Right atrium auricular region (tissue), 2 donors: ENCODE results near the gene ZNF365. TPM values are rescaled to one million over a fixed set of nuclear protein-coding genes. Genes with fewer than 3 reads are reported as not detected.

Source experiments
- DNase-seq: peaks from one replicate; pipeline ENCODE4 v3.0.0-alpha.2; 2019; ENCODE audit warnings: low spot score
- H3K27ac ChIP-seq, 2 donors: fragments of 200-600 bp; sonication (generic); 1 replicate in 1 of 2; 2 replicates in 1 of 2; pipeline ENCODE4 v1.5.1; 2016 to 2019
- H3K27me3 ChIP-seq, 2 donors: fragments of 200-600 bp; sonication (generic); one replicate each; pipeline versions ENCODE4 v1.5.1 to v1.6.0; 2017 to 2019
- H3K36me3 ChIP-seq: fragments of 200-600 bp; sonication (generic); one replicate; pipeline ENCODE4 v1.5.1; 2016
- H3K4me1 ChIP-seq, 2 donors: fragments of 200-600 bp; sonication (generic); one replicate each; pipeline versions ENCODE4 v1.5.1 to v1.6.0; 2017 to 2019
- H3K4me3 ChIP-seq, 2 donors: fragments of 200-600 bp; sonication (generic); 1 replicate in 1 of 2; 2 replicates in 1 of 2; pipeline ENCODE4 v1.5.1; 2017 to 2019; ENCODE audit warnings: mild to moderate bottlenecking in 1 of 2, moderate library complexity in 1 of 2
- H3K9me3 ChIP-seq, 2 donors: fragments of 200-600 bp; sonication (generic); one replicate each; pipeline ENCODE4 v1.5.1; 2019
- total RNA-seq, 2 donors: library from RNA; depleted of rRNA; stranded (reverse); fragments of >200 nt; gene quantifications; one replicate each; pipeline ENCODE4 v1.1.0, GENCODE V29; 2016
- TF ChIP-seq, protein P1 (sequence below), 2 donors: fragments of 200-600 bp; sonication (generic); IDR thresholded peaks; one replicate each; pipeline ENCODE4 v1.5.1; 2019; ENCODE audit warnings: antibody characterized with exemption in 2 of 2

The ZNF365 gene
- total RNA-seq, 2 donors from 2014 or later = 1.1 to 3.6 TPM

DNA sequence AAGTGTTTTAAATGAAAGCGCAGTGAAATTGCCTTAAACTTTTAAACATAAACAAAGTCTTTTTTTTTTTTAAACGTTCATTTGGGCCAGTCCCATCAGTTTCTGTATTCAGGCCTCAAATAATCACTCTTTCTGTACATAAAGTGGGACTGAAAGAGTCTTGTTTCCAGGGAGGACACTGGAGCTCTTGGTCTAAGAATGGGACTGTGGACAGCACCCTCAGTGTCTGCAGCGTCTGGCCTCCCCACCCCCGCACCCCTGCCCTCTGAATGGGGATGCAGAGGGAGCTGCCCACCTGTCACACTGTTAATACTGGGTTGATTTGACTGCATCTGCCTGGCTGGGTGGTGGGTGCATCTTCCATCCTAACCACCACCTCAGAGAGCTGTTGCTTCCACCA is 5.2 kb downstream of the ZNF365 start:
- H3K27ac ChIP-seq = peak overlapping the region in 1 of 2 donors; percentile 2
- TF ChIP-seq, protein P1, sequence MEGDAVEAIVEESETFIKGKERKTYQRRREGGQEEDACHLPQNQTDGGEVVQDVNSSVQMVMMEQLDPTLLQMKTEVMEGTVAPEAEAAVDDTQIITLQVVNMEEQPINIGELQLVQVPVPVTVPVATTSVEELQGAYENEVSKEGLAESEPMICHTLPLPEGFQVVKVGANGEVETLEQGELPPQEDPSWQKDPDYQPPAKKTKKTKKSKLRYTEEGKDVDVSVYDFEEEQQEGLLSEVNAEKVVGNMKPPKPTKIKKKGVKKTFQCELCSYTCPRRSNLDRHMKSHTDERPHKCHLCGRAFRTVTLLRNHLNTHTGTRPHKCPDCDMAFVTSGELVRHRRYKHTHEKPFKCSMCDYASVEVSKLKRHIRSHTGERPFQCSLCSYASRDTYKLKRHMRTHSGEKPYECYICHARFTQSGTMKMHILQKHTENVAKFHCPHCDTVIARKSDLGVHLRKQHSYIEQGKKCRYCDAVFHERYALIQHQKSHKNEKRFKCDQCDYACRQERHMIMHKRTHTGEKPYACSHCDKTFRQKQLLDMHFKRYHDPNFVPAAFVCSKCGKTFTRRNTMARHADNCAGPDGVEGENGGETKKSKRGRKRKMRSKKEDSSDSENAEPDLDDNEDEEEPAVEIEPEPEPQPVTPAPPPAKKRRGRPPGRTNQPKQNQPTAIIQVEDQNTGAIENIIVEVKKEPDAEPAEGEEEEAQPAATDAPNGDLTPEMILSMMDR (IDR thresholded peaks at IDR 0.05) = no peak
- peaks cover 0 to 33% of the 10 kb centered on the region in 2 donors for H3K4me1 ChIP-seq
- H3K27me3 ChIP-seq = no peaks in the 10 kb centered on the region
- H3K9me3 ChIP-seq = no peaks in the 10 kb centered on the region
- no peak for DNase-seq
- no peak overlapping the region for H3K4me3 ChIP-seq
- no peaks in the 10 kb centered on the region for H3K36me3 ChIP-seq

DNA sequence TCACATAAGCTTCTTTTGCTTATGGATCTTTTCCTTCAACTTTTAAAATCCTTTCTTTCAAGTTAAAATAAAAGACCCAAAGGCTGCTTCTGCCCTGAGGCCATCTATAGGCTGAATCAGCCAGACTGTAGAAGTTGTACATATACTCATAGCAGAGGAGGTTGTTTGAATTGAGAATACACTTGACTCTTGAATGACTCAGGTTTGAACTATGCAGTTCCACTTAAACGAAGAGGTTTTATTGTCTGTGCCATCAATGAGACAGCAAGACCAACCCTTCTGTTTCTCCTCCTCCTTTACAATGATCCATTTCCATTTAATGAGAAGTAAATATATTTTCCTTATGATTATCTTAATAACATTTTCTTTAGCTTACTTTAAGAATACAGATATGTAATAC is 5.8 kb downstream of the ZNF365 start:
- Histone ChIP-seq H3K9me3 (no peaks in the 10 kb centered on the region), H3K4me3 (no peak overlapping the region), H3K36me3 (no peaks in the 10 kb centered on the region), H3K27ac (peak overlapping the region; percentile 2 to 64), H3K27me3 (no peaks in the 10 kb centered on the region), H3K4me1 (peaks cover 0 to 27% of the 10 kb centered on the region in 2 donors)
- DNase-seq = no peak
- TF ChIP-seq, protein P1 (IDR thresholded peaks at IDR 0.05) = no peak

DNA sequence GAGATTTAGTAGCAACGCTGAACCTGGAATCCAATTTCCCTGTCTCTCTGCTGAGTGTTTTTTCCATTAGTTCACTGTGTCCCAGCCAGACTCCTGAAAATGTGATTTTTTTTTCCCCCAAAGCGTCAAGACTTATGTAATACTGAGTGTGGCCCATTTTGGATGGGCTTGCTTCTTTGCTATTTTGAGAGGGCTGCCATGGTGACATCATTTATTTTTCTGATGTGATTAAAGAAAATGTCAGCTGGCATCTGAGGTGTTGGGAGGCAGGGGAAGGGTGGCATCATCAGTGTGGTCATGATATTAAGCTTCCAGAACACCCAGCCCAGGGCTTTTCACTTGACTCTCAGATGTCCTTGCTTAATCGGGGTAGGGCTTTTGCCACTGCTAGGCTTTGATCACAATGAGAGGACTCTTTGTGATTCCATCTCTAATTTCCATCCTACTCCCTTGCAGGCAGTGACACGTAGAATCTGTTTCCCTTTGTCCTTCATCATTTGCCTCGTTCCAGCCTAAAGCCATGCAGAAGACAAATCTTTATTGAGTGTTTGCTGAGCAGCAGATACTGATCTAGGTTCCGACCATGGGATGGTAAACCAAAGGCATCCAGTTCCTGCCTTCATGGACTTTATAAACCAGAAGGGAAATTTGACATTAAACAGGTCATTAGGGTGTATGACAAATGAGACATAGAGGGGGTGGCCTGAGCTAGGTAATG is 7.4 kb downstream of the ZNF365 start:
- Histone ChIP-seq H3K4me1 (peaks cover 0 to 27% of the 10 kb centered on the region in 2 donors), H3K27me3 (no peaks in the 10 kb centered on the region), H3K27ac (peak overlapping the region; percentile 63 to 64), H3K36me3 (no peaks in the 10 kb centered on the region), H3K4me3 (no peak overlapping the region), H3K9me3 (no peaks in the 10 kb centered on the region)
- DNase-seq = no peak
- TF ChIP-seq, protein P1 (IDR thresholded peaks at IDR 0.05) = no peak

DNA sequence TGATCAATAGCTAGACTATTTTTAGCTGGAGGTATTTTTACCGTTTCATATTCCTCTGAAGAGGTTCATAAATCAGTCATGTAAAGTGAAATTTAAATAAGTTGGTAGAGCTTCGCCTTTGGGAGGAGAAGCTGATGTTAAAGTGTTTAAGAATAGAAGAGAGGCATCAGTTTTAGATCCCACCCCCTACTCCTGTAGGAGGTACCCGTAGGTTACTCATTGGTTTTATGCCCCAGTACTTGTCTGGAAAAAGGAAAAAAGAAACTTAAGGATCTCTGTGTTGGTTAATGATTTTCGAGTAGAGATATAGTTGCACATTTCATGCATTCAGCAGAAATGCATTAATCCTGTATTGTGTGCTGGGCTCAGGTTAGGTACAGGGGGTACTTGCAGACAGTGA is 8.7 kb downstream of the ZNF365 start:
- TF ChIP-seq, protein P1 (IDR thresholded peaks at IDR 0.05) = no peak
- Histone ChIP-seq H3K27ac (no peak overlapping the region), H3K9me3 (no peaks in the 10 kb centered on the region), H3K27me3 (no peaks in the 10 kb centered on the region), H3K36me3 (no peaks in the 10 kb centered on the region), H3K4me3 (no peak overlapping the region), H3K4me1 (peaks cover 0 to 27% of the 10 kb centered on the region in 2 donors)
- DNase-seq = no peak

DNA sequence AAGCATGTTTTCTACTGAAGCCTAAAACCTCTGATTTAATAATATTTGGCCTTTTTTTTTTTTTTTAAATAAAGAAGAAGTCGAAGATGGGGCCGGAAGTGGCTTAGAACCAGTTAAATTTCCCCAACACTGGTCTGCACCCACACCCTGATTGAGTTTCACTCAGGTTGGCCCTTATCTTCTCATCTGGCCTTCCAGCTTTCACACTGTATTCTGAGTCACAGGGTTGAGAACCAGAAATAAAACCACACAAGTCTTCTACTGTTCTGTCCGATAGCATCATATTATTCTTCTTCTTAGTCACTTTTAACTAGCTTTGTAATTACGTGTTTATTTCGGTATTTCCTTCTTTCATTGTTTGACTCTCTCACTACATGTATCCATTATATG is 9.9 kb downstream of the ZNF365 start:
- H3K36me3 ChIP-seq = no peaks in the 10 kb centered on the region
- H3K9me3 ChIP-seq = no peaks in the 10 kb centered on the region
- H3K4me3 ChIP-seq = no peak overlapping the region
- no peaks in the 10 kb centered on the region for H3K27me3 ChIP-seq
- H3K27ac ChIP-seq = no peak overlapping the region
- peaks cover 0 to 27% of the 10 kb centered on the region in 2 donors for H3K4me1 ChIP-seq
- DNase-seq = no peak
- TF ChIP-seq, protein P1 (IDR thresholded peaks at IDR 0.05) = no peak
